CD4-positive, alpha-beta T cell treated with Interleukin-17A for 1 hour (primary cell): ENCODE results near the gene HERC4.
"Not testable (repeated sequence)": the region's sequence is repeated elsewhere in the genome, so short reads cannot be mapped to it uniquely, and the experiment has no call there.

Source experiments
- DNase-seq: peaks from one replicate; pipeline ENCODE4 v3.0.0-alpha.2; 2020

HERC4 gene

DNA sequence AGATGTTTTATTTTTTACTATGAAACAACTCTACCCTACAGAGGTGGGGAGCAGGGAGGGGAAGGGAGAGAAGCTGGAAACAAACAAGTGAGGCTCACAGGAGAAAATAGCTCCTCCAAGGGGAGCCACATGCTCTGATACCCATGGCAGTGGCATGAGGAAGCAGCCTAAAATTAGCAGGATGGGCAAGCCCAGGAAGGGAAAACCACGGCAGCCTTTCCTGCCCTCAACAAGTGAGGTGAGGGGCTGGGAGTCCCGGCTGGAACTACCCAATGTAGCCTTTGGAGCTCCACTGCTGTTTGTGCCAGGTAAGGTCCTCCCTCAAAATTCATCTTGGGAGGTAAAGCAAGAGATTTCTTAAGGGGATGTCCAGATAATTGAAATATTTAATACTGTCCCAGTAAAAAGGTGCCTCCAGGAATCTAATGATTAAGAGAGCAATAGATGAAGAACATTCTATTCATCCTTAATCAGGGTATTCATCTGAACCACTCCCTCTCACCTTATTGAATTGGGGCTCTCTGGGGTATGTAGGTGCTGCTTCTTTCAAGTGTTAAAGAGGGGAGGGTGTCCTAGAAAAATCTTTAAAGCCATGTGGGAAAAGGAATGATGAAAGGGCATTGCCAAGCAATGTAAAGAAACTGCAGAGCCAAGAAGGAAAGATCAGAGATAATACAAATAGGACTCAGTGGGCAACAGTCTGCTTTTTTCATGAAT lies 12.8 kb upstream of the HERC4 start:
- no peak for DNase-seq

DNA sequence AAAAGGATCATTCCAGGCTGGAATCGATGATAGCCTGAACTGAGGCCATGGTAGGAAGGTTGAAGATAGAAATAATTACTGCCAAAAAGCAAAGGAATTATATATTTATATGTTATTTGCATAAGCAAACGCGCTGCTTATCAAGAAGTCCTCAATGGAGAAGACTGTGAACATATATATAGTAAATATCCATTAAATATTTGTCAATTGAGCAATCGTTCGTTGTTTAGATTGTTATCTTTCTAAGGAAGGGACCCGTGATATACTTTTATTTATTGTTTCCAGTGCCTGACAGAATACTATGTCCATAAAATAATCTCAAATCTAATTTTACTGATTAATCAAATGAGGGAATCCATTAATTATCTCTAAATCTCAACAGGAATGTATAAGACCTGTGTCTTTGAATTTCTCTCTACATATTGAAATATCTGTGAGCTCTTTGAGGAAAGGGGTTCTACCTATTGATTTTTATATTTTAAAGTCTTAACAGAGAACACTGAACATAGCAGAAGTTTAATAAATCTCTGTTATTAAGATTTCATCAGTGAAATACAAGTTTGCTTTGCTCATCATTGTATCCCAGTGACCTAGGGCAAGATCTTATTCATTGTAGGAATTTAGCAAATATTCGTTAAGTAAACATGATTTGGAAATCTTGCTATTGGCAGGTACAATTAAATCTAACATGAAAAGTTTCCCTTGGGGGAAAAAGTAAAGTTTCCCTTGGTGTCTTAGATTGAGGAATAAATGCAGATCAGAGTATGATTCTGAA lies 12.0 kb upstream of the HERC4 start:
- no peak for DNase-seq

DNA sequence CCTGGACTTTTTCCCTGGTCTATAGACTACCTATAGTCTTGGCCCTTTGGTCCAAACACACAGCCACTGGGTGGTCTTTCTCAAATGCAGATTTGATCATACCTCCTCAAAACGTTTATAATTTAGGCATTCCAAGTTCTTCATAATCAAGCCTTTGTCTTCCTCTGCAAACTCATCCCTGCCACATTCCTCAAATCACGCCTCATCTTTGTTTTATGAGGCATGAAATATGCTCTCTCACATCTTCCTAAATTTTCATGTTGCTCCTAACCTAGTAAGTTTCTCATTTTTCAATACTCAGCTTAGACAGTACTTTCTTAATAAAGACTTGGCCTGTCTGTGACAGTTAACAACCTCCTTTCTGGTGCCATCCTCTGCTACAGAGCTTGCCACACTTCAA lies 10.9 kb upstream of the HERC4 start:
- no peak for DNase-seq

DNA sequence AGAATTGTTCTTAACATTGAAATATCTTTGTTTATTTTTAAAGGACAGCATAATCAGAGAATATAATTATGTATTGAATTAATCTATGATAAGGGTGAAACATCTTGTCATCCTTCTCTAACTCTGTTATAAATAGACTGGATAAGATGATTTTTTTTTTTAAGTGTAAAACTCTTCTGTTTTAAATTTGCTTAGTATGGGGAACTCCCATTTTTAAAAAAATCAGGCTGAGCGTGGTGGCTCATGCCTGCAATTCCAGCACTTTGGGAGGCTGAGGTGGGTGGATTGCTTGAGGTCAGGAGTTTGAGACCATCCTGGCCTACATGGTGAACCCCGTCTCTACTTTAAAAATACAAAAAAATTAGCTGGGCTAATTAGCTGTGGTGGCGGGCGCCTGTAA lies 9.4 kb upstream of the HERC4 start:
- no peak for DNase-seq

DNA sequence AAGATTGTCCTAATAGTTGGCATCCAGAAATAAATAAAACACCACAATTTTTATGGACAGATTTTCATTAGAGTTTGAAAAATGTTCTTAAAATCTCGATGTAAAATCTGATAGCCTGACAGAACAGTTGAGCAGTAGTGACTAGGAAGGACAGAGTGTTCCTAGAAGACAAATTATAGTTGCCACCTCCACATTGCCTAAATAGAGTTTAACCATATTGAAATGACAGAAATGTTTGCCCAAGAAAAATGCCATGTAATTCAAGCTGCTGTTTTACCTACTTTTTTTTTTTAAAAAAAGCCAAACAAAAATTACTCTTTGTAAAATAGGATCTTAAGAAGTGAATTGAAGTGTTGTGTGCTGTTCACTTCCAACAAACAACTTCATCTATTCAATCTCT lies 8.9 kb upstream of the HERC4 start:
- DNase-seq = no peak

DNA sequence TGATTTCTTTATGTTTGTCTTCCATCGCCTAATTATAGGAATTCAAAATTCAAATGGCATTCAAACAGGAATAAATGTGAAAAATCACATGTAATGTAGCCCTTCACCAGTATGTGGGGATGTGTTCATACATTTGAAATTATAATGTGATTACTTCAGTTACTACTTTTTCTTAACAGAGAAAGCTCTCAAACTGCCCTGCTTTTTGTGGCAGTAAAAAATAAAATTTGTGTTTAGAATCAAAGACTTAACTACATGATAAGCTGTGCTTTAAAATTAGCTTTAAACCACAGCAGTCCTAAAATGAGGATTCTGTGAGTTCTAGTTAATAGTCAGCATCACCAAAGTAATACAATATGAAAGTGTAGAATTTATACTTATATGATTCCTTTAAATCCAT lies 7.8 kb upstream of the HERC4 start:
- no peak for DNase-seq

DNA sequence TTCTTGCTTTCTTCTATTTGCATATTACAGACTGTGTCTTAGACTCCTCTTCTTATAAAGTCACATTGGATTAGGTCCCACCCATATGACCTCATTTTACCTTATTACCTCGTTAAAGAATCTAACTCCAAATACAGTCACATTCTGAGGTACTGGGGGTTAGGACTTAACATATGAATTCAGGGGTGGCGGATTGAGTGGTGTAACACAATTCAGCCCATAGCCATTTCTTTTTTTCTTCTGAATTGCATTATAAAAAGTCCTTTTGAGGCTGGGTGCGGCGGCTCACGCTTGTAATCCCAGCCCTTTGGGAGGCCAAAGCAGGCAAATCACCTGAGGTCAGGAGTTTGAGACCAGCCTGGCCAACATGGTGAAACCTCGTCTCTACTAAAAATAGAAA lies 6.8 kb upstream of the HERC4 start:
- no peak for DNase-seq

DNA sequence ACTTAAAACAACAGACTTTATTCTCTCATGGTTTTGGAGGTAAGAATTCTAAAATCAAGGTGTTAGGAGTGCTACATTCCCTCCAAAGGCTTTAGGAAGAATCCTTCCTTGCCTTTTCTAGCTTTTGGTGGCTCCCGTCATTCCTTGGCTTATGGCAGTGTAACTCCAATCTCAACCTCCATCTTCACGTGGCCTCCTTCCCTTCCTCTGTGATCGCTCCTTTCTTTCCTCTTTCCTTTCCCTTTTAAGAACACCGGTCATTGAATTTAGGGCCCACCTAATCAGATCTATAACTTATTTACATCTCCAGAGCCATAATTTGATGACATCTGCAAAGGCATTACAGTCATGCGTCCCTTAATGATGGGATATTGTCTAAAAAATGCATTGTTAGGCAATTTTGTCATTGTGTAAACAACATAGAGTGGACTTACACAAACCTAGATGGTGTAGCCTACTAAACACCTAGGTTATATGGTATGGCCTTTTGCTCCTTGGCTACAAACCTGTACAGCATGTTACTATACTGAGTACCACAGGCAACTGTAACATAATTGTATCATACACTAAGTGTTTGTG lies 5.9 kb upstream of the HERC4 start:
- DNase-seq = no peak

DNA sequence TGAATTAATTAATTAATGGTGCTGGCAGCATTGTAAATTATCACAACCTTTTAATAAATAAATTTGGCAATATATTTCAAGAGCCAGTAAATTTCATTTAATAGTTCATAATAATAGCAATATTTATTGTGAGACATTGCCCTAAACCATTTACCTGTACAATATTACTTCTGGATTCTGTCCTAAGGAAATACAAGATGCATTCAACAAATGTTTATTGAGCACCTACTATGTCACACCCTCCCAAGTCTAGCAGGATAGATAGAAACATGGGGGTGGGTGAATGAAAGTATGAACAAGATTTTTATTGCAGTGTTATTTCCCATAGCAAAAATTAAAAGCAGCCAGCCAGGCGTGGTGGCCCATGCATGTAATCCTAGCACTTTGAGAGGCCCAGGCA lies 4.4 kb upstream of the HERC4 start:
- no peak for DNase-seq

DNA sequence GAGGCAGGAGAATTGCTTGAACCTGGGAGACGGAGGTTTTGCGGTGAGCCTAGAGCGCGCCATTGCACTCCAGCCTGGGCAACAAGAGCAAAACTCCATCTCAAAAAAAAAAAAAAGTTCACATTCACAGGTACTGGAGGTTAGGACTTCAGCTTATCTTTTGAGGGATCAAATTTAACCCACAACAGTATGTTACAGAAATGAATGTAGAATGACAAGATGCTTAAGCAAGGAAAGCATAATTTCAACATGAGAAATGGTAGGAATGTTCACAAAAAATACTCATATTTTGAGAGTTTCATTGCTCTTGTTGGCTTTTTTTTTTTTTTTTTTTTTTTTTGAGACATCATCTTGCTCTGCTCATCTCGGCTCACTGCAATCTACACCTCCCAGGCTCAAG lies 1.9 kb upstream of the HERC4 start:
- no peak for DNase-seq

DNA sequence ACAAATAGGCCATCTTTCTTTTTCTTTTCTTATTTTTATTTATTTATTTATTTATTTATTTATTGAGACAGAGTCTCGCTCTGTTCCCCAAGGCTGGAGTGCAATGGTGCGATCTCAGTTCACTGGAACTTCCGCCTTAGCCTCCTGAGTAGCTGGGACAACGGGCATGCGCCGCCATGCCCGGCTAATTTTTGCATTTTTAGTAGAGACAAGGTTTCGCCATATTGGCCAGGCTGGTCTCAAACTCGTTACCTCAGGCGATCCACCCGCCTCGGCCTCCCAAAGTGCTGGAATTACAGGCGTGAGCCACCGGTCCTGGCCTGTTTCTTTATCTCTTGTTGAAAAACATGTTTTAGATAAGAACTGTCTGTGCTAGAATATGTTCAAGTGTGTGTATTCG lies 998 bp upstream of the HERC4 start:
- not testable (repeated sequence) for DNase-seq

DNA sequence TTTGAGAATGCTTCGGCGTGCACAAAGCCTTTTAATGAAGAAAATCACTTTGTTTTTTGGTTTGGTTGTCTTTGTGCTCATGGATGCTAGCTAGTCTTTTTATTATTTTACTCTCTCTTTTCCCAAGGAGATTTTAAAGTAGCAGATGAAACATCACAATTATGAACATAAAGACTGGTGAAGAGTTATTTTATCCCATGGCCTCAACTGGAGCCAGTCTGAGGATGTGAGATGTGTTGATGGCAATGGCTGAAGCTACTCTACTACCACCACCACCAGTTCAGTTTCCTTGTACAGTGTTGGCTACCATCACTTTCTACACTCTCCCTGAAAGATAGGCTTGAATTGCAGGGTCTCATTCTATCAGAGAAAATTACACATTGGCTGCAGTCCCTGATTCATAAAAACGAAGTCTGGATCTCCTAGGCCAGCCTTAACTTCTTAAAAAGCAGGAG lies 494 bp upstream of the HERC4 start:
- DNase-seq = no peak

DNA sequence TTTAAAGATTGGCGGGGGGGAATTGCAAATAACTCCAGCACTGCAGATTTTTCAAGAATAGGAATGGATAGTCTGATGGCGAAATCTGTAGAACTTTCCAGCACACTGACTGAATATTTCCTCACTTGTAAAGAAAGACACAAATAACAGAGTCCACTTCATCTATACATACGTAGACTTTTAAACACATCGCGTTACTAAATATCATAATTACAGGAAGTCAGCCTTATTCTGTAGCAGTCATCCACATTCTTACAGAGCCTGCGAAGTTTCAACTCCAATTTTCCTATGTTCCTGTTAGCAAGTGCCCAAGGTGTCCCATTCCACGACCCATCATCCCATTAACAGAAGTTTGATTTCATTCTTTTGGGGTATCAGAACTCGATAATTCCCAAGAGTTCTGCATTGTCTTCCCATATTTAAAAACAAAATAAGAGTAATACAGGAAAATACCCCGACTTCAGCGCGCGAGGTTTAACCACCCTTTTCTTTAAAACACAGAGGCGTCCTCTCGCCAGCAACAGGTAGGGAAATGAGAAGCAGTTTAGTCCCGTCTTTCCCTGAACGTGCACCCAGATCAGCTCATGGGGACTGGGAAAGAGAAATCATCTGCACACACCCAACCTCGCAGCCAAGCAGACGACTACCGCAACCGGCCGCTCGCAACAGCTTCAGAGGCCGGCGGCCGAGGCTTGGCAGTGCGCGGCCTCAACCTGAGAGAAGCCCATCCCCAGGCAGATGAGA lies 880 bp downstream of the HERC4 start:
- DNase-seq = peak; percentile 15

DNA sequence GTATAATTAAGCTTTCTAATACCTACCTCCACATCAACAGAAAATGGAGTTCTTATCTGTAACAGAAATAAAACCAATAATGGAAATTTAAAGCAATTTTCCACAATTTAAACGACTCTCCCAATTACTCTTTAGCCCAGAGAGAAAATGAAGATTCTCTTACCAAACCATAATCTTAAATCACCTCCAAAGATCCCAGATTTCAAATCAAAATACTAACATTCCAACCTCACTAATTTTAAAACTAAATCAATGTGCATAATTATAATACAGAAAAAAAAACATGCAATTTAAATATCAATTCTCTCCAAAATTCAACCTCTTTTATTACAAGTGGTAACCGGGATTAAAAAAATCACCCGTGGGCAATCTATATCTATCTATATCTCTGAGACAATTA lies 1.5 kb downstream of the HERC4 start:
- no peak for DNase-seq

DNA sequence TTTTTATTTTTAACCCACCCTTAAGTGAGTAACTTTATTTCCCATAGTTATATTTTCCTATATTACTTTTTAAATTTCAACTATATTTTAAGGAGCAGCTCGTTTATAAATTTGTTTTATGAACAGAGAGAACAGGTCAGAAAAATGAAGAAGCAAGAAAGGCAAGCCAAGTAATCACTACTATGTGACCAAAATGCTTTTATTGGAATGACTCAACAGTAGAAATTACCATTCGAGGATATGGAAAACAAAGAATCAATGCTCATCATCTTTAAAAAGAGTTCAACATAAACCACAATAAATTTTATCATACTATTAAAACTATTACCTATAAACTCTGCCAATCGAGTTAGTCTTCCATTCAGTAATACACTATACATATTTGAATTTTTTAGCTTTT lies 7.6 kb downstream of the HERC4 start:
- no peak for DNase-seq

DNA sequence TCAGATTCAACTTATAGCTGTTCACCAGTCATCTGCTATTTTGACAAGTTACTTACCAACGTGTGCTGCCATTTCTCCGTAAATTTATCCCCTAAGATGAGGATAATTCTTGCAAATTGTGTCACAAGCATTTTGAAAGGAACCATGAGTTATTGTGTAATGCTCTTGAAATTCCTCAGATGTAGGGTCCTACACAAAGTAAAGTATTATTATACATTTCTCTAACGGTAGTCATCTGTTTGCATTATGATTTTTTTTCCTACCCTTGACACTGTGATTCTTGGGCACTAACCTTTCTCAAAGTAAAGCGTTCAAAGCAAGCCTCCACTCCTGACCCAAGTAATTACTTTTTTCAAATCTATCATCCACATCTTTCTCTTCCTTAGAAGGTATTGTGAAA lies 8.1 kb downstream of the HERC4 start:
- no peak for DNase-seq

DNA sequence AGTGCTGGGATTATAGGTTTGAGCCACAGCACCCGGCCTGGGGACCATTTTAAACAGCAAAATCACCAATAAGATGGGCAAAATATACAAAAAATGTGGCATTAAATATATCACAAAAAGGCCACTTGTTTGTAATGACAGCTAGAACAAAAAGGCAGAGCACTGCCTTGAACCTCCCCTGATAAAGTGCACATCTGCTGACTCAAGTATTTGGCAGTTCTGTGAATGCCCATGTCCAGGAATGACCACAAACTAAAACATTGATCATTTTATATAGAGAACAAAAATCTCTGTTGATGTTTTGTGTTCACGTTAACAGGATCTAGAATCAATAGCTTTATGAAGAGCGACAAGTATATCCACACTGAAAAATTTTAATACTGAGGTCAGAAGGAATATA lies 21.5 kb downstream of the HERC4 start:
- no peak for DNase-seq

DNA sequence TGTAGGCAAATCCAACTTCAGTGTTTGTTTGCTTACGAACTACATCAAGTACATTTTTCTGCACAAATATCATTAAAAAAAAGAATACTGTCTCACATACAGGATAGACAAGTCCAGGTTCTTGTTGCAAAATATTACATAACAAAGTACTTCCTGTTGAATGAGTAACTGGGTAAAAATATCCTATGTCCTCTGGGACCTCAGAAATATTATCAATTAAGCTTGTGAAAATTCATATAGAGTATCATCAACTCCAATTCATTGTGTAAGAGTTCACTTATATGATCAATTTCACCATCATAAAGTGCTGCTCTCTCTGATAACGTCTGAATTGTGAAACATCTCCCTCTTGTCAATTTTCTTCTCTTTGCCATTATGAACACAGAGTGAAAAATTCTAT lies 22.6 kb downstream of the HERC4 start:
- no peak for DNase-seq

DNA sequence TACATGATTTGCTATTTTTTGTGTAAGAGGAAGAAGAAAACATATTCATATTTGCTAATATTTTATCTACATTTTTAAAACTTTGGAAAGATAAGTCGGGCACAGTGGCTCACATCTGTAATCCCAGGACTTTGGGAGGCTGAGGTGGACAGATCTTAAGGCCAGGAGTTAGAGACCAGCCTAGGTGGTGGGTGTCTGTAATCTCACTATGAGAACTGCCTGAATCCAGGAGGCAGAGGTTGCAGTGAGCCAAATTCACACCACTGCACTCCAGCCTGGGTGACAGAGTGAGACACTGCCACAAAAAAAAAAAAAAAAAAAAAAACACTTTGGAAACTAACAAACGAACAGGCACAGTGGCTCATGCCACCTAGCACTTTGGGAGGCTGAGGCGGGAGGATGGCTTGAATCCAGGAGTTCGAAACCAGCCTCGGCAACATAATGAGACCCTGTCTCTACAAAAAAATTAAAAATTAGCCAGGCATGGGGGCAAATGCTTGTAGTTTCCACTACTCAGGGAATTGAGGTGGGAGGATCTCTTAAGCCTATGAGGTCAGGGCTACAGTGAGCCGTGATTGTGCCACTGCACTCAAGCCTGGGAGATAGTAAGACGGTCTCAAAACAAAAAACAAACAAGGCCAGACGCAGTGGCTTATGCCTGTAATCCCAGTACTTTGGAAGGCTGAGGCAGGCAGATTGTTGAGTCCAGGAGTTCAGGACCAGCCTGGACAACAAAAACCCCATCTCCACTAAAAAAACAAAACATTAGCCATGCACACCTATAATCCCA lies 25.6 kb downstream of the HERC4 start:
- no peak for DNase-seq

DNA sequence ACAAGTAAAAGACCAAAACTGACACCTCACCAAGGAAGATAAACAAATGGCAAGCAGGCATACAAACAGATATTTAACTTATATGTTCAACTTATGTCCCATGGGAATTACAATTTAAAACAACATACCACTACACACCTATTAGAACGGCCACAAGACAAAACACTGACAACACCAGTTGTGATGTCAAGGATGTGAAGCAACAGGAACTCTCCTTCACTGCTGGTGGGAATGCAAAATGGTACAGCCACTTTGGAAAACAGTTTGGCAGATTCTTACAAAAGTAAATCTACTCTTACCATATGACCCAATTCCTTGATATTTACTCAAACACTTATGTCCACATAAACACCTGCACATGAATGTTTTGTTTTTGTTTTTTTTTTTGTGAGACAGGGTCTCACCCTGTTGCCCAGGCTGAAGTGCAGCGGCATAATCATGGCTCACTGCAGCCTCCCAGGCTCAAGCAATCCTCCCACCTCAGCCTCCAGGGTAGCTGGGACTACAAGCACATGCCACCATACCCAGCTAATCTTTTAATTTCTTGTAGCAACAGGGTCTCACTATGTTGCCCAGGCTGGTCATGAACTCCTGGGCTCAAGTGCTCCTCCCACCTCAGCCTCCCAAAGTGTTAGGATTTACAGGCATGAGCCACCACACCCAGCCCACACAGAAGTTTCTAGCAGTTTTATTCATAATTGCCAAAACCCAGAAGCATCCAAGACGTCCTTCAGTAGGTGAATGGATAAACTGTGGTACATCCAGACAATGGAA lies 27.3 kb downstream of the HERC4 start:
- no peak for DNase-seq

DNA sequence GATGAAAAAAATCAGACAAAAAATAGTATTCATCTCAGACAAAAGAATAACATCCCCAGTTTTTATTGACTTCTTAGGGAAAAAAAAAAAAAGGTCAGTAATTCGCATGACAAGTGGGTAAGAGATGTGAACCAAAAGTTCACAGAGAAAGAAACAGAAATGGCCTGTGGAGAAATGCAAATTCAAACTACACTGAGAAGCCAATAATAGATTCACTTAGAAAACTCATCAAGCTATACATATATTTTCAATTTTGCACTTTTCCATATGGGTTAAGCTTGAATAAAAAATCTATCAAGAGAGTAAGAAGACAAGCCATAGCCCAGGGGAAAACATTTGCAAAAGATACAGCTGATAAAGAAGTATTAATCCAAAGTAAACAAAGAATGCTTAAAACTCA lies 28.0 kb downstream of the HERC4 start:
- no peak for DNase-seq

DNA sequence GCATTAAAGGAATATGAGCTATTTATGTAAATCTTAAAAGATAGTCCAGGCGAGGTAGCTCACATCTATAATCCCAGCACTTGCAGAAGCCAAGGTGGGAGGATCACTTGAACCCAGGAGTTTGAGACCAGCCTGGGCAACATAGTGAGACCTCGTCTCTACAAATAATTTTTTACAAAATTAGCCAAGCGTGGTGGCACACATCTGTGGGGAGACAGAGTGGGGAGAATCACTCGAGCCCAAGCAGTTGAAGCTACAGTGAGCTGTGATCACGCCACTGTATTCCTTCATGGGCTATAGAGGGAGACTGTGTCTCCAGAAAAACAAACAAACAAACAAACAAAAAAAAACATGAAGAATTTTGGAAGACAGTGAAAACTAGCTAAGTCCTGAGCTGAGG lies 28.4 kb downstream of the HERC4 start:
- no peak for DNase-seq
